HL-60 (cell line): ENCODE data around the gene MYL10.

Experiments
- POLR2AphosphoS5 ChIP-seq: IDR thresholded peaks from 2 replicates; pipeline ENCODE4 v1.6.1; 2012; ENCODE audit warnings: low read depth
- REST ChIP-seq: IDR thresholded peaks from 2 replicates; pipeline ENCODE4 v1.6.1; 2012; ENCODE audit warnings: low read depth; ENCODE audit not compliant: insufficient replicate concordance
- TF ChIP-seq, protein P1 (sequence below): IDR thresholded peaks from one replicate; pipeline ENCODE4 v1.5.1; 2011; ENCODE audit warnings: low read length, control low read depth, inconsistent platforms; ENCODE audit not compliant: insufficient read depth

- no peak for TF ChIP-seq REST
- TF ChIP-seq, protein P1, sequence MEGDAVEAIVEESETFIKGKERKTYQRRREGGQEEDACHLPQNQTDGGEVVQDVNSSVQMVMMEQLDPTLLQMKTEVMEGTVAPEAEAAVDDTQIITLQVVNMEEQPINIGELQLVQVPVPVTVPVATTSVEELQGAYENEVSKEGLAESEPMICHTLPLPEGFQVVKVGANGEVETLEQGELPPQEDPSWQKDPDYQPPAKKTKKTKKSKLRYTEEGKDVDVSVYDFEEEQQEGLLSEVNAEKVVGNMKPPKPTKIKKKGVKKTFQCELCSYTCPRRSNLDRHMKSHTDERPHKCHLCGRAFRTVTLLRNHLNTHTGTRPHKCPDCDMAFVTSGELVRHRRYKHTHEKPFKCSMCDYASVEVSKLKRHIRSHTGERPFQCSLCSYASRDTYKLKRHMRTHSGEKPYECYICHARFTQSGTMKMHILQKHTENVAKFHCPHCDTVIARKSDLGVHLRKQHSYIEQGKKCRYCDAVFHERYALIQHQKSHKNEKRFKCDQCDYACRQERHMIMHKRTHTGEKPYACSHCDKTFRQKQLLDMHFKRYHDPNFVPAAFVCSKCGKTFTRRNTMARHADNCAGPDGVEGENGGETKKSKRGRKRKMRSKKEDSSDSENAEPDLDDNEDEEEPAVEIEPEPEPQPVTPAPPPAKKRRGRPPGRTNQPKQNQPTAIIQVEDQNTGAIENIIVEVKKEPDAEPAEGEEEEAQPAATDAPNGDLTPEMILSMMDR: no peak
- no peak for TF ChIP-seq POLR2AphosphoS5
Observed at GRCh38 chr7:101598422-101598985, 30.6 kb downstream of the MYL10 start.
